HG02763 (cell line): ENCODE results near the gene BBS1.
A peak's percentile ranks its signal among the peaks of the same experiment; 100 is the strongest.

Experiments
- ATAC-seq: cut with Tn5 transposase; IDR thresholded peaks from one replicate; pipeline ENCODE4 v1.9.1; 2021; ENCODE audit warnings: mild to moderate bottlenecking, moderate library complexity; ENCODE audit not compliant: unreplicated experiment

BBS1 gene

DNA sequence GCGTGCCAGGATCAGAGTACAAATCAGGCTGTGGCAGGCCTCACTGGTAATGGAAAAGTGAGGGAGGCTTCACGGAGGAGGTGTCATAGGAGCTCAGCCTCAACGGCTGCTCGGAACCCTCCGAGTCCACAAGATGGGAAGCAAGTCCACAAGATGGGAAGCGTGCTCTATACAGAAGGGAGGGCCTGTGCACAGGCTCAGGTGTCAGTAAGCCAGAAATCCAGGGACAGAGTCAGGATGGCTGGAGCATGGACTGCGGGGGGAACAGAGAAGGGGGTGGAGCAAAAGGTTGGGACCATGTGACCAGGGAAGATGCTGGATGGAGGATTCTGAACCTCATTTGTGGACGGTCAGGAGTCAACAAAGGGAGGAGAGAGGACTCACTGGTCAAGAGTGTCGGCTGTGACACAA, 33.6 kb upstream of the BBS1 start:
- no peak for ATAC-seq

DNA sequence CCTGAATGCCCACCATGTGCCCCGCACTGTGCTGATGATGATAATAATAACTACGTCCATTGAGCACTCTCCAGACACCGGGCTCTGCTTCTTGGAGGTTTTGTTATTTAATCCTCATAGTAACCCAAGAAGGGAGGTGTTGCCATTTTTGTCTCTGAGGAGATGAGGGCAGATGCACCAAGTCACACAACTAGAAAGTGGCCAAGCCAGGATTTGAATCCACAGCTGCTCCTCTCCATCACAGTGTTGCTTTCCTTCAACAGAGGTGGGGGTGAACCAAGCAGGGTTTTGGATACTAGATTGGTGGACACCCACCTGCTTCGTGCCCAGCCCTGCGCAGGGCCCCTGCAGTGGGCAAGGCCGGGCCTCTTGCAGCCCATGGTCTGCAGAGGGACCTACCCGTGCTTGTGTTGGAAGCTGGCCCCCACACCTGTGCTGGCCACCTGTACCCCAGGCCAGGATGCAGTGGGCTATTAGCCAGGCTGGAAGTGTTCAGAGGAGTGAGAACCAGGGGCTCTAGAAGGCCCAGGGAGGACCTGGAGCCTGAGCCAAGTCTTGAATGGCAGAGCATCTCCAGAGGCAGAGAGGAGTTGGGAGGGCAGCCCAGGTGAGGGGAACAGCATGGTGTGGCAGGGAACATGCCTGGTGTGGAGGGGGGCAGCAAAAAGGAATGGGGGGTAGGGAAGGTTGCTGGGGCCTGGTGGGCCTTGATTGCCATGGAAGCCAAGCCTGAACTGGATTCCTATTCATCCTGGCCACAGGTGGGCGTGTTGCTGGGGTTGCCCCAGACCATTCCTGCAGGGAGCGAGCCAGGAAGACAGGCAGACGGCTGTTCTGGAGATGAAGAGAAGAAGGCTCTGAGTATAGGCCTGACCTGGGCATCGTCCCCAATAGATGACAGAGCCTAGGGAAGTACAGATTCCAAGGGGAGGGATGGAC, 32.9 kb upstream of the BBS1 start:
- no peak for ATAC-seq

DNA sequence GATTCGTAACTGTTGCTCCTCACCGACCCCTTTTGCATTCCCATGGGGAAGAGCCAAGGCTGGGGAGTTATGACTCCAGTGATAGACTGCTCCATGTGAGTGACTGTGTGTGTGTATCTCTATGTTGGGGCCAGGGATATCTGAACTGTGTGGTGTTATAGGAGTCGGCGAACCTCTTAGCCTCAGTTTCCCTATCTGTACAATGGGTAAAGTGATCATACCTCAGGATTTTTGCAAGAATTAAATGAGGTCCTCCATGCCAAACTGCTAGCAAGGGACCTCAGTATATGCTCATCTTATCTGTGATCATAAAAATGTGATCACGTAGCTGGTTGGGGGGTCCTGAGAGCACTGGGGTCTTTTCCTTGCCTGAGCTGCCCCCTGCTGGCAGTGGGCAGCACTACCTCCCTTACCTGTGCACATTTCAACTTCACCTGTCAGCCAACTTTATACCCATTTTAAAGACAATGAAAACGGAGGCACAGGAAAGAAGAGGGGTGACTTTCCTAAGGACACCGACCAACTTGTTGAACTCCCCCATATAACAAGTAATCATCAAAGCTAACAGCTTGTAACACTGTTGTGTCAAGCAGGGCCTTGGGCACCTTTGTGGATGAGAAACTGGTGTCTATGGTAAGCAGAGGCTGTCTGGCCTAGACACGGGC, 31.6 kb upstream of the BBS1 start:
- ATAC-seq, result no peak

DNA sequence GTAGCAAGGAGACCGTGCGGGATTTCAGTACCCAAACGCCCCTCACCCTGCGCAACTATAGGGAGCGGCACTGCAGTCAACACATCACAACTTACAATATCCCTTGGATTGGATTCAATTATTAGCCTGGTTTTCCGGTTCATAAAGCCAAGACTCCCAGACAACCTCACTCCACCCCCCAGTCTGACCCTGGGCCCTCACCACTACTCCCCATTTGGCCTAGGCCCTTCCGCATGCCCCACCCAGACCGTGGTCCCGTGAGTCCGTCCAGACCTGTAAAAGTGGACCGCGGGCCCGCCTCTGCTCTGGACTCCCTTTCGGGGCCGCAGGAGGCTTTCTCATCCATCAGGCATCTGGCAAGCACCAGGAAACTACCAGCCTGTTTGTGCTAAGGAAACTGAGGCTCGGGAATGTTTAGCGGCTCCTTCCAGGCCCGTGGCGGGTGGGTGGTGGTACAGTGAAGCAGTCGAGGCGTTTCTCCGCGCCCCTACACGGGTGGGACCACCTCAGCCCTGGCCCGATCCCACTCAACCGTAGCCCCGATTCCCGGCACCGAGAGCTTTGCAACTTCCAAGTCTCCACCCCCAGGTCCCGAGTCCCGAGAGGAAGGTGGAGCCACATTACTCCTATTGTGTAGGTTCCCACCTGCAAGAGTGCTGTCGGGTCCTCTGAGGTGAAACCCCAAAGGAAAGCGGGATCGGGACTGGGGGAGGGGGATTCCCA, 30.9 kb upstream of the BBS1 start:
- no peak for ATAC-seq

DNA sequence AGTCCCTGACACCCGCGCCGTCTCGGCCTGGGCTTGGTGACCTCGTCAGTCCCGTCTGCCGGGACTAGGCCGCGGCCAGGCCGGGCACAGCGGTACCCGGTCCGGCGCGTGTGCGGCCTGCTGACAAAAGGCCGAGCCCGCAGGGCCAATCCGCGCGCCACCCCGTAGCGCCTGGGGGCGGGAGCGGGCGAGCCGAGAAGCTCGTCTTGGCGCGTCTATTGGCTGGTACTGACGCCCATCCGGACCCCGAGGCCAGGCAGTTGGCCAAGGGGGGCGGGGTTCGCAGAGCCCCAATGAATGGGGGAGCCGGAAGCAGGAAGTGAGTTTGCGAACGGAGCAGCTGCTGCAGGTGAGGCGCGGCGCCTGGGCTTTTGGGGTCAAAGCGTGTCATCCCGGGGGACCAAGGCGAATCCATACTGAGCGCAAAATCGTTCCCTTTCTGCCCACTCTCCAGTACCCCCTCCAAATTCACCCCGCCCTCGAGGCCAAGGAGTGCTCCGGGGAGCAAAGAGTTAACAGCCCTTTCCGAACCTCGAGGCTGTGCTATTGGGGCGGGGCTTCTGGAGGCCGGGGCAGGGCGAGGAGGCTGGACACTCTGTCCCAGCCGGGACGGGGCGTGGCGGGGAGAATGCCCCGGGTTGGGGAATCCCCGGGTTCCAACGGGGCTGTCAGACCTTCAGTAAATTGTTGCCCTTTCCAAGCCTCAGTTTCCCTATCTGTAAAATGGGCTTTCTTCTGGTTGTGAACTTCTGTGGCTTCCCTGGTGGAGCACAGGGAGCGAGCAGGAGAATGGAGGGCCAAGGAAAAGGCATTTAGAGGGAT, 30.1 kb upstream of the BBS1 start, which contains the start of gene DPP3:
DPP3 (plus strand) TSS at position 318 of the 822 bp plus-strand sequence. CDS start 1,767 bp downstream, outside the sequence.
- peak; percentile 83 for ATAC-seq

DNA sequence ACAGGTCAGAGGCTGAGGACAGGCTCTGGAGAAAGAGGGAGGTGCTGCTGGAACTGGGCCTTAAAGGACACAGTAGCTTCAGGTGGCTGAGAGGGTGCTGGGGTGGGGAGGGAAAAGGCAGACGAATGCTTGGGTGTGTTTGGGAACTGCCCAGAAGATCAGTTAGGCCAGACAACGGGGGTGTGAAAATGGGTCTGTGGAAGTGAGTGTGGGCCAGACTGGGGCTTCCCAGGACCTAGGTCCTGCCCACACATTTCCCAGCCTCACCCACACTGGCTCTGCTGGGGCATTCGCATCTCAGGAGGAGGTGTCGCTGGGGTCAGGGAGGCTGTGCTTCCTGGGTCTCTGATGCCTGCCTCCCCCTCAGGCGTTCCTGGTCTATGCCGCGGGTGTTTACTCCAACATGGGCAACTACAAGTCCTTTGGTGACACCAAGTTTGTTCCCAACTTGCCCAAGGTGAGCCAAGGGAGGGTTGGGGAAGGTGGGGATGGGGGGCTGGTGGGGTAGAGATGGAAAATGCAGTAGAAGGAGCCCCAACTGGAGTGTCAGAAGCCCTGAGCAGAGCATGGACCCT, 25.5 kb upstream of the BBS1 start:
- no peak for ATAC-seq

DNA sequence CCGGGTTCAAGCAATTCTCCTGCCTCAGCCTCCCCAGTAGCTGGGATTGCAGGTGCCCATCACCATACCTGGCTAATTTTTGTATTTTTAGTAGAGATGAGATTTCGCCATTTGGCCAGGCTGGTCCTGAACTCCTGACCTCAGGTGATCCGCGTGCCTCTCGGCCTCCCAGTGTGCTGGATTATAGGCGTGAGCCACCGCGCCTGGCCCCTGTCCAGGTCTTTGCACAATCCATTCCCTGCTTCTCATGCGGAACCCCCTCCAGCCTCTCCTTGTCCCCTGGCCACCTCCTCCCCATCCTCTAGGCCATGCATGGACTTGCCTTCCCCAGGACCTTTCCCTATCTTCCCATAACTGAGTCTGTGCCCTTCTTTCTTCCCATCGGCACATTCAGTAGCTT, 21.5 kb upstream of the BBS1 start:
- ATAC-seq, result no peak

DNA sequence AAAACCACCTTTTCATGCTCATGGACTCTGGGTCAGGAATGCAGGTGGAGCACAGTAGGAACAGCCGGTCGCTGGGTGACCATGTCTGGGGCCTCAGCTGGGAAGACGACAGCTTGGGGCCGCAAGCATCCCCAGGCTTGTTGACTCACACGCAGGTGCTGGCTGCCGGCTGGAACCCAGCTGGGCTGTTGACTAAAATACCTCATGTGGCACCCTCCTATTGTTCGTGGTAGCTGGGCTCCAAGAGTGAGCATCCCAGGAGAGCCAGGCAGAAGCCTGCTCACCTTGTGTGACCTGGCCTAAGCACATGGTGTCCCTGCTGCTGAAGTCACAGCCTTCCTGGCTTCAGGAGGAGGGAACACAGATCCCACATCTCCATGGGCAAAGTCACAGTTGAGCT, 20.8 kb upstream of the BBS1 start:
- ATAC-seq, result no peak

DNA sequence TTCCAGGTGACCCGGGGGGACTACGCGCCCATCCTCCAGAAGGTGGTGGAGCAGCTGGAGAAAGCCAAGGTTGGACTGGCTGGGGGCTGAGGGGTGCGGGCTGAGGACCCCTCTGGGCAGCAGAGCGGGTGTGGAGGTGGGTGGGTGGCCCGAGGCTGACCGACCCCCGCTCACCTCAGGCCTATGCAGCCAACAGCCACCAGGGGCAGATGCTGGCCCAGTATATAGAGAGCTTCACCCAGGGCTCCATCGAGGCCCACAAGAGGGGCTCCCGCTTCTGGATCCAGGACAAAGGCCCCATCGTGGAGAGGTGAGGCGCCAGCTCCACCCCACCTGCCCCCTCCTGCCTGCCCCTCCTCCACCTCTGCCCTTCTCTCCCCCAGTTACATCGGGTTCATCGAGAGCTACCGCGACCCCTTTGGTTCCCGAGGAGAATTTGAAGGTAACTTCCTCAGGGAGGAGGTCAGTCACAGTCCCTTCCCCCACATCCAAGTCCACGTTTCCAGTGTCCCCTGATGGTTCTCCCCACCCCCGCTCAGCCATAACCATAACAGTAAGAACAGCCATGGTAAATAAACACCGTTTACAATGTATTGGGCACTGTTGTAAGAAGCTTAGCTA, 19.0 kb upstream of the BBS1 start:
- ATAC-seq, result no peak

DNA sequence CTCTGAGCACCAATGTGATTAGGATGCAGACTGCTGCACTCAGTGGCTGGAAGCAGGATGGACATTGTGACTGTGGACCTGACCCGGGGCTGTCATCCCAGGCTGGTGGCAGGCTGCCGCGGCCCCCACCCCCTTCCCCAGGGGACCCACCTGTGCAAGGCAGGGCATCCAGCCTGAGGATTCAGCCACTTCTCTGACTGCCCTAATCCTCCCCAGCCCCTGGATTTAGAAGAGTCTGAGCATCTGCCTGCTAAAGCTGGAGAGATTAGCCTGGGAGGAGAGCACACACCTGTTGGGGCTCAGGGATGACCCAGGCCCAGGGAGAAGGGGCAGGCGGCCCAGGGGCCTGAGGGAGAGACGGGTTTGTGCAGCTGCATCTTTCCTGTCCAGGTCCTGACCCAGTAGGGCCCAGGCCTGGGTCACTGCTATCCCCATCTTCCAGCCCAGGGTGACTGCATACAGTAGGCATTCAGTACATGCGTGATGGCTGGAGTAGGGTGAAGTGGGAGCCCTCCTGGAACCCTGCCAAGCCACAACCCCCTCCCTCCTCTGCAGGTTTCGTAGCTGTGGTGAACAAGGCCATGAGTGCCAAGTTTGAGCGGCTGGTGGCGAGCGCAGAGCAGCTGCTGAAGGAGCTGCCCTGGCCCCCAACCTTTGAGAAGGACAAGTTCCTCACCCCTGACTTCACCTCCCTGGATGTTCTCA, 18.1 kb upstream of the BBS1 start:
- ATAC-seq, result no peak

DNA sequence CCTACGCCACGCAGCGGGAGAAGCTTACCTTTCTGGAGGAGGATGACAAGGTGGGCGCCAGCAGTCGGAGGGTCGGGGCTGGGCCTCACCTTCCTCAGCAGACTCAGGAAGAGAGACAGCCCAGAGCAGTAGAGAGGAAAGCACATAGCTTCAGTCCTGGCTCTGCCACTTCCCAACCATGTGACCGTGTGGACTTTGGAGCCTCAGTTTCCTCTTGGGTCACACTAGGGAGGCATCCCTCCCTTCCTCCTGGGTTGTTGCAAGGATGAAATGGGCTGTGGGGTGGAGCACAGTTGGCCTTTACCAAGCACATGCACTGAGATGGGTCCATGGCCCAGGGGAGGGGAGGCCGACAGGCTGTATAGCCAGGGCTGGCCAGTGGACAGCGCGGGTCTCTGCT, 17.3 kb upstream of the BBS1 start:
- no peak for ATAC-seq

DNA sequence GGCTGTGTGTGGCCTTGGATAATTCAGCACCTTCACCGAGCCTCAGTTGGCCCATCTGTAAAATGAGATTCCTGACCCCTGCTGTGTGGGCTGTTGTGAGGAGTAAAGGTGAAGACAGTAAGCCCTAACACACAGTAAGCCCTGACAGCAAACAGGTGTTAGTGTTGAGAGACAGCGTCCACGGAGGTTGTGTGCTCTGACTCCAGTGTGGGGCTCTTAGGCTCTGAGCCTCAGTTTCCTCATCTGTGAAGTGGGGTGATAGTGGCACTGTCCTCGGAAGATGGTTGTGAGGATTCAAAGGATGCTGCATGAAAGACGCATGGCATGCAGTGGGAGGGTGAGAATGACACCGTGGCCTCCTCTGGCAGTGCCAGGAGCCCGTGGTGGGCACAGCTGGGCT, 16.0 kb upstream of the BBS1 start:
- no peak for ATAC-seq

DNA sequence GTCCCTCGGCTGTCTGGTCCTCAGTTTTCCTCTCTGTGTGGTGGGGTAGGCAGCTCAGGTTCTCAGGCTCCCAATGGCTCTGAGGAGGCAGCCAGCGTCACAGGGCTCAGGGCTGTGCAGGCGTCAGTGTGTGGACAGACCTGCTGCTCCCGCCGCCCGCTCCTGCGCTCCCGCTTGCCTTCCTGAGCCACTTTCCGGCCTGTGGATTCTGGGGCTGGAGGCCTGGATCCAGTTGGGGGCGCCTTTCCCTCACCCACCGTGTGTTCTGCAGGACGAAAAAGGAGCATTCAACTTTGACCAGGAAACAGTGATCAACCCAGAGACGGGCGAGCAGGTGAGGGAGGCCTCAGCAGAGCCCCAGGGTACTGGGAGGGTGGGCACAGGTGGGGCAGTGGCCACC, 15.5 kb upstream of the BBS1 start:
- no peak for ATAC-seq

DNA sequence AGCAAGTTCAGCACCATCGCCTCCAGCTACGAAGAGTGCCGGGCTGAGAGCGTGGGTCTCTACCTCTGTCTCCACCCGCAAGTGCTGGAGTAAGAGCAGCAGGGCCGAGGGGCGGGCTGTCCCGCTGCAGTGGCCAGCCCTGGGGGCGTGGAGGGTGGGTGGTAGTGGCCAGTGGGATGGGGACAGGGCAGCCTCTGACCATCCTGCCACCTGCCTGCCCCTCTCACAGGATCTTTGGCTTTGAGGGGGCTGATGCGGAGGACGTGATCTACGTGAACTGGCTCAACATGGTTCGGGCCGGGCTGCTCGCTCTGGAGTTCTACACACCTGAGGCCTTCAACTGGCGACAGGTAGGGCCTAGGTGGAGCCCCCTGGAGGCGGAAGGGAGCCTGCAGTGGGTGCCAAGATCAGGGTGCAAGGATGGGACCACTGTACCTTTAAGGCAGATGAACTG, 15.0 kb upstream of the BBS1 start:
- ATAC-seq, result no peak

DNA sequence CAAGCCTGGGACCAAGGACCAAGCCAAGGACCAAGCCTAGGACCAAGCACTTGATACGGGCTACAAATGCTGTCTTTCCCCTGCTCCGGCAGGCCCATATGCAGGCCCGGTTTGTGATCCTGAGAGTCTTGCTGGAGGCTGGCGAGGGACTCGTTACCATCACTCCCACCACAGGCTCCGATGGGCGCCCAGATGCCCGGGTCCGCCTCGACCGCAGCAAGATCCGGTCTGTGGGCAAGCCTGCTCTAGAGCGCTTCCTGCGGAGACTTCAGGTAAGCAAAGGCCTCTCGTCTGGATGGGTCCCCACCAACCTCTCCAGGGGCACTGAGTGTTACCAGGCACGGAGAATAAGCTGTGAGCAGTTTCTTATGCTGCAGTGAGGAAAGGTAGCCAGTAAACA, 13.2 kb upstream of the BBS1 start:
- no peak for ATAC-seq

DNA sequence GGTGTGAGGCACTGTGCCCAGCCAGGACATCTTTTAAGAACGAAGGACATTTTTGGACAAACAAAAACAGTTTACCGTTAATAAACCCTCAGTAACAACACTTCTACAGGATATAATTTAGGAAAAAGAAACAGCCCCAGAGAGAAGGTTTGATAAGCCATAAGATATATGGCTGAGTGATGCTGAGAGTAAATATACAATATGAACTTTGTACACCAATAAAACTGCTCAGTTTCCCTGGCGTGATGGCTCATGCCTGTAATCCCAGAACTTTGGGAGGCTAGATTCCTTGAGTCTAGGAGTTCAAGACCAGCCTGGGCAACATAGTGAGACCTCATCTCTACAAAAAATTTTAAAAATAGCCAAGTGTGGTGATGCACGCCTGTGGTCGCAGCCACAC, 11.9 kb upstream of the BBS1 start:
- ATAC-seq, result no peak

DNA sequence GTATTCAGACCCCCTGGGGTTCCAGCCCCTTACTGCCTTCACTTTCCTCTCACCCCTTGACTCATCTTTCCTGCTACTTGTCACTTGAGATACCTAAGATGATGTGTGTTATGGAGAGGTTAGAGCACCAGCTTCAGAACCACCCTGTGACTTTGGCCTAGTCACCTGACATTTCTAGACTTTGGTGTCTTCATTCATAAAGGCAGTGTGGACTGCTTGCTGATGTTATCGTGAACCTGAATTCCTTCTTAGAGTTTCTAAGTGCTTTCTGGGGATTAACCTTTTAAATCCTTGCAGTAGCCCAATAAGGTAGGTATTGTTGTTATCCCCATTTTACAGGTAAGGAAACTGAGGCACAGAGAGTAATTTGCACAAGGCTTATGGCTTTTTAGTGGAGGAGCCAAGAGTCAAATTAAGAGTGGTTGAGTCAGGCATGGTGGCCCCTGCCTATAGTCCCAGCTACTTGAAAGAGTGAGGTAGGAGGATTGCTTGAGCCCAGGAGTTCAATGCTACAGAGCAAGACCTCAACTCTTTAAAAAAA, 5.1 kb upstream of the BBS1 start:
- no peak for ATAC-seq

DNA sequence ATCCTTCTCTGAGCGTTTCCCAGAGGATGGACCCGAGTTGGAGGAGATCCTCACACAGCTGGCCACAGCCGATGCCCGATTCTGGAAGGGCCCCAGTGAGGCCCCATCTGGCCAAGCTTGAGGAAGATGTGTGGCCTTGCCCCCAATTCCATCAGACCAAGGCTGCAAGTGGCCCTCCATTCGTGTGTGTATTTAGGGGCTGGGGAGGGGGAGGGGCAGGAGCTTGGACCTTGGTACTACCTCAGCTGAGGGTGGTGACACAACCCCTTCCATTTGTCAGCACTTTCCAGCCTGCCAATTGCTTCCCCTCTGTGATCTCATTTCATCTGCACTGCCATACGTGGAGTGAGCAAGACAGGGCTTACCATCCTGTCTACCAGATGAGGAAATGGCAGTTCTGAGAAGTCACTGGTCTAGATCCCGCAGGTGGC, 1.3 kb upstream of the BBS1 start:
- ATAC-seq, result no peak

DNA sequence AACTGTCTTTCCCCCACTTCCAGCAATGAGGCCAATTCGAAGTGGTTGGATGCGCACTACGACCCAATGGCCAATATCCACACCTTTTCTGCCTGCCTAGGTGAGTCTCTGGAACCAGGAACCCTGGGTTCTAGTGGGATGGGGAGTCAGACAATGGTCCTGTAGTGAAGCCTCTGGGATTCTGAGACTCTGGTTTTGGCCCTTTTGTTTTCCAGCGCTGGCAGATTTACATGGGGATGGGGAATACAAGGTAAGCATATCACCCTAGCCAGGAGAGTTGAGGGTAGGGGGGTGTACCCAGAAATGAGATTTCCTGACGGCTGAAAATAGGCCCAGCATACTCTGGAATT, 530 bp downstream of the BBS1 start:
- no peak for ATAC-seq
